Measurements from ENCODE around the gene LRRIQ1.
"Not testable (repeated sequence)": the region's sequence is repeated elsewhere in the genome, so short reads cannot be mapped to it uniquely, and the experiment has no call there.

Gene LRRIQ1, protein sequence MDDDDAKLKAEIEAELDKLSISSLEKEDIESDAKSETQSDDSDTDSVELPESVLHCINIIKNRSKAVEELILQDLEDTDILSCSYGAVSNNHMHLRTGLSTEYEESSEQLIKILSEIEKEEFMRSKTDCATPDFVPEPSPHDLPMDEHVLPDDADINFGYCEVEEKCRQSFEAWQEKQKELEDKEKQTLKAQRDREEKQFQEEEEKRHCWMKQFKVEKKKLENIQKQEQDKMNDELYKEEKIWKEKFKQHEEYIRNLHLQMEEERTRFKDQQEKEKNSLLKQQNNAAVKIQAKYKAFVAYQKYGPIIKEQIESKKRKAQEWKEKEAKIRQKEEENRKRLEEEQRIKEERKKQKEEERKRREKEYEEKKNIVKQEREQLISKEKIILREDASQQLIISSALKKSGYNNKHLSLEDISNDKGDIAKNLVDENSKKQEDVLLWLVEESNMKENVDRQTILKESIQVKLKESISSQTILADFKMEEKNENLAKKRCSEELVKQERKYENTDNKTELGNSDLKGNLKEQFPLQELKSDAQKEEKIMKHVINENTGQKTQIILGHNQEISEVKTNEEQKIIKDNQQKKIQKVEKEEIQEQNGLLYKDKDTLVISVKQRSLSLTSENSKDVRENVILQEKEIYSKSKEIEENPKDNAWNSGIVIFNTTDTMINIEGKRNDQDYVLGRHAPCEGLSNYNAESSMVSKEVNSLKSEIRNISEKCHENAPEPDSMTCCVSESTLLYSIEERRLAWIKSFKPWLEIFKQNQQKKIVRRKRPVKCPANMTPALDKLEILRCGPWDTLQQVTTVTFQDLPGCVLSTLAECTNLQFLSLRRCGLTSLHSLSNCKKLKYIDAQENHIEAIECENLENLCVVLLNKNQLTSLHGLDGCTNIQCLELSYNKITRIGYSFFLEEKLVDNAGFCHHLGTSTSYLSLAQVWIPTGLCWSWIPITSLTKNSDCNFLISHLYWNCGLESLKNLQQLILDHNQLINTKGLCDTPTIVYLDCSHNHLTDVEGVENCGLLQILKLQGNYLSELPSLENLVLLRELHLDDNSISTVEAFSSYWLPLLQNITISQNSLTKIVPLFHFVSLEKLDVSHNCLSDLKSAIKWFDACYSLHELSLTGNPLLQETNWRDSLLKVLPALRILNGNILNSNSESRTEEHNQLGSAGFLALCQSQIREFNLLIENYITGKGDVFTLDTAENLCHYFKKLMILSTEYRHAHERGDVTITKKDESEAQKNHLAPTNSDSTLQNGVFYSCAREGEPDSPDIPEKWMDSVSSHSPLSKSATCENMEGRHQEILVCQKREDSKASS (N-terminal part only)

DNA sequence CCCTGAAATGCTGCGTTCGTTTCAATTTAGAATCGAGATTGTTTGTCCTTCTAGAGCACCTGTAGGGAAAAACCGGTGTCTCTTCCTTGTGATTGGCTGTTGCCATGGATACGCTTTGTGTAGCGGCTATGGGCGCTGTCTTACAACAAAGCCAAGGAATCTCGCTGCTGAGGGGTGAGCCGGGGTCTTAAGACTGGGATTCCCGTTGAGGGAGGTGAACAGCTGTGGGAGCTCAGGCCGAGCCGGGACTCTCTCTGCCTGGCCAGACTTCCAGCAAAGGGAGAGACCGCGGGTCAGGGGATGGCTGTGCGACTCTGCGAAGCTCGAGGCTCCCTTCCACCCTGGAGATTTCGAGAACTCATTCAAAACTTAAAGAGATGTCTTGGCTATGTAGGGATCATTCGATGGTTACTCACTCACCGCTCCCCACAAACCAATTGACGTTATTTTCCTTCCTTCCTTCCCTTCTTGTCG lies at the start of gene LRRIQ1, which contains the start of gene TSPAN19:
TSS of gene LRRIQ1 (plus strand) at position 118 of the 474 bp plus-strand sequence. CDS start 1,826 bp downstream, outside the sequence.
TSS of gene TSPAN19 (minus strand) at position 44 of the 474 bp plus-strand sequence. CDS start 6,331 bp downstream, outside the sequence.
- peak; percentile 69 for DNase-seq (ENCODE audit: low spot score)

DNA sequence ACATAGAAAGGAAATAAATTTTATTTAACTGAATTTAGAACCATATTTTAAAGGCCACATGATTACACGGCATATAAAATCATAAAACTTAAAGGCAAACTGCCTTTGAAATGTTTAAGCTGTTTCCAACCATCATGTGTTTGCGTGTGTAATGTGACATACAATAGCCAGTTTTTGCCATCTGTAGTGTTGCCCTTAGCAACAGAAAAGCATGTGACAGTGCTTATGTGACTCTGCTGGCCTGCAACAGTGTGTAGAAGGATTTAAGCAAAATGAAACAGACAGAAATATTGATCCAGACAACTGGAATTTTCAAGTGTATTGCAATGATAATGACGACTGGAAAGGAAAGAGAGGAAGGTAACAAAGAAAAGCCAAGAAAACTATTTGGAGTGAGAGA lies 49.6 kb upstream of the LRRIQ1 start:
- no peak for DNase-seq (ENCODE audit: low spot score)

DNA sequence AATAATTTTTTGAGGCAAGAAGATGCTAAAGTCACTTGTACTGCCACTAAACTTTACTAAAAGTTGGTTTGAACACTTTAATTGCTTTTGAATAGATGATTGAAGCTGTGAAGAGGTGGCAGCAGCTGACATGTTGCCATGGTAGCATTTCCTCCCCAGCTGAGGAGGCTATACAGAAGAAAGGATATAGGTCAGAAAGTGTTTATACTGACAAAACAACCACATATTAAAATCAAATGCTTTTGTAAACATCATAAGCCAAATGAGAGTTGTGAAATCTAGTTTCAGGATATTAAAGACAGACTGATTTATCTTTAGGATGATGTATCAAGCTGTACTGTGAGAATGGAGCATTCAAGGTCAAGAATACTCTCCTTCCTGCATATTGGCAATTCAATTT lies 41.7 kb upstream of the LRRIQ1 start:
- DNase-seq (ENCODE audit: low spot score): no peak

- DNase-seq (ENCODE audit: low spot score): no peak
Measured at GRCh38 chr12:84995641-84996040, 40.5 kb upstream of the LRRIQ1 start.

DNA sequence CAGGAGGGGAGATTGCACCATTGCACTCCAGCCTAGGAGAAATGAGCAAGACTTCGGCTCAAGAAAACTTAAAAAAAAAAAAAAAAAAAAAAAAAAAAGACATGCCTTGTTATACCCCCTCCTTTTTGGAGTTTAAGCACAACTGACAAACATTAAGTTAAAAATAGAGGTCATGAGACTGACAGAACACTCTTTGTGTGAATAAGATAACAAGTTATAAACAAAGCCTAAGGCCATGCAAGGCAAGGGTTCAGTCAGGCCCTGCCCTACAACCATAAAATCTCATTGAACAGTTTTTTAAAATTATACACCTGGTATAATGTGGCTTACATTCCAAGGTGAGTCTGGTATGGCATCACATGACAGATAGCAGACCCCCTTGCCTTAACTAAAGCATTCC lies 39.4 kb upstream of the LRRIQ1 start:
- no peak for DNase-seq (ENCODE audit: low spot score)

DNA sequence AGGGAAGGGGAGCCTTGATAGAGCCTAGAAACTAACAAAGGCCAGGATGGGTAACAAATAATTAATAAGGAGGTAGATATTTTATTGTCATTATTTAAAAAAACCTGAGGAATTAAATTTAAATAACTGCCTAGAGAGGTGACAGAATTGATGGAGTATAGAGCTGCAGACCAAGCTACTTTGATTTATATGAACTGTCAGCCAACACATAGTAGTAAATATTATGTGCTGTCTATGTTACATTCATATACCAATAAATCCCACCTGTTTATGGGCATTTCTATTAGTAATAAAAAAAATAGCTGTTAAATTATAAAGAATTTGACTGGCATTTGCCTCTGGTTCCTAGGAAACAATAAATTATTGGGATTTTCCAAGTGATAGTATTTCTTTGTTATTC lies 37.8 kb upstream of the LRRIQ1 start:
- DNase-seq (ENCODE audit: low spot score): no peak

- DNase-seq (ENCODE audit: low spot score): no peak
Measured at GRCh38 chr12:85000729-85001128, 35.4 kb upstream of the LRRIQ1 start.

GRCh38 chr12:85002778-85003296 lies 33.3 kb upstream of the LRRIQ1 start:
- DNase-seq (ENCODE audit: low spot score): no peak

- DNase-seq (ENCODE audit: low spot score): no peak
Measured at GRCh38 chr12:85004204-85004603, 31.9 kb upstream of the LRRIQ1 start.

DNA sequence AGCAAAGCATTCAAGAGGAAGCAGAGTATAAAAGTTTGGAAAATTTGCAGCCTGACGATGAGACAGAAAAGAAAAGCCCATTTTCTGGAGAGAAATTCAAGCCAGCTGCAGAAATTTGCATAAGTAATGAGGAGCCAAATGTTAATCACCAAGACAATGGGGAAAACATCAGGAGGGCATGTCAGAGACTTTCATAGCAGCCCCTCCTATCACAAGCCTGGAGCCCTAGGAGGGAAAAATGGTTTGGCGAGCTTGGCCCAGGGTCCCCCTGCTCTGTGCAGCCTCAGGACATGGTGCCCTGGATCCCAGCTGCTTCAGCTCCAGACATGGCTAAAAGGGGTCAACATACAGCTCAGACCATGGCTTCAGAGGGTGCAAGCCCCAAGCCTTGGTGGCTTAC lies 31.1 kb upstream of the LRRIQ1 start:
- not testable (repeated sequence) for DNase-seq (ENCODE audit: low spot score)

- no peak for DNase-seq (ENCODE audit: low spot score)
Measured at GRCh38 chr12:85005615-85006014, 30.5 kb upstream of the LRRIQ1 start.

DNA sequence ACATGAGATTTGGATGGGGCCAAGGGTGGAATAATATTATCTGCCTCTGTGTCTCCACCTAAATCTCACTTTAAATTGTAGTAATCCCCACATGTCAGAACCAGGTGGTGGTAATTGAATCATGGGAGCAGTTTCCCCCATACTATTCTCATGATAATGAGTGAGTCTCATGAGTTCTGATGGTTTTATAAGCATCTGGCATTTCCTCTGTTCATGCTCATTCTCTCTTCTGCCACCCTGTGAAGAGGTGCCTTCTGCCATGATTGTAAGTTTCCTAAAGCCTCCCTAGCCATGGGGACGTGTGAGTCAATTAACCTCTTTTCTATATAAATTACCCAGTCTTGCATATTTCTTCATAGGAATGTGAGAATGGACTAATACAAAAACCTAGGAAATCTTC lies 29.9 kb upstream of the LRRIQ1 start:
- no peak for DNase-seq (ENCODE audit: low spot score)

- DNase-seq (ENCODE audit: low spot score): no peak
Measured at GRCh38 chr12:85007836-85008235, 28.3 kb upstream of the LRRIQ1 start.

DNA sequence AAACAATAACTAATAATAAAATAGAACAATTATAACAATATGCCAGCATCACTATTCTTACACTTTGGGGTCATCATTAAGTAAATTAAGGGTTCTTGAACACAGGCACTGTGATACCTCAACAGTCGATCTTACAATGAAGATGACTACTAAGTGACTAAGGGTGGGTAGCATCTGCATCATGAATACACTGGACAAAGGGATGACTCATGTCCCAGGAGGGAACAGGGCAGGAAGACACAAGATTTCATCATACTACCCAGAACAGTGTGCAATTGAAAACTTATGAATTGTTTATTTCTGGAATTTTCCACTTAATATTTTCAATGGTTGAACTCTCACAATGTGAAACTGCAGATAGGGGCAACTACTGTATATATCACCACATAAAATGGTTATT lies 19.7 kb upstream of the LRRIQ1 start:
- peak; percentile 93 for DNase-seq (ENCODE audit: low spot score)

DNA sequence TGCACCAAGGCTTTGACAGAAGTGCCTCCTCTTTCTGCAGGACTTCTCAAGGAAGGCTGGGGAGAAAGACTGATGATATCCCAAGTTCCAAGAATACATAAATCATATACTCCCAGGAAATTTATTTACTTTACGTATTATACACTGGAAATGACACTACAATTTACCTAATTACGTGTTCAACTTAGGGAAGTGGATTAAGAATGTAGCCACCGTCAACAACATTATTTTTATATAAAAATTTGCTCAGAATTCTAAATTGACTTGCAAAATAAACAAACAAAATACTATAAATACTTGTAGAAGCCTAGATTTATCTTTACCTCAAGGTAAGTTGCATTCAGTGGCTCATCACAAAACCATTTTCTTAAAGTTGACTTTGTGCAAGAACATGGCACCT lies 19.0 kb upstream of the LRRIQ1 start:
- DNase-seq (ENCODE audit: low spot score): no peak

GRCh38 chr12:85017618-85018017 lies 18.5 kb upstream of the LRRIQ1 start:
- no peak for DNase-seq (ENCODE audit: low spot score)

GRCh38 chr12:85018098-85018497 lies 18.1 kb upstream of the LRRIQ1 start:
- DNase-seq (ENCODE audit: low spot score): no peak

DNA sequence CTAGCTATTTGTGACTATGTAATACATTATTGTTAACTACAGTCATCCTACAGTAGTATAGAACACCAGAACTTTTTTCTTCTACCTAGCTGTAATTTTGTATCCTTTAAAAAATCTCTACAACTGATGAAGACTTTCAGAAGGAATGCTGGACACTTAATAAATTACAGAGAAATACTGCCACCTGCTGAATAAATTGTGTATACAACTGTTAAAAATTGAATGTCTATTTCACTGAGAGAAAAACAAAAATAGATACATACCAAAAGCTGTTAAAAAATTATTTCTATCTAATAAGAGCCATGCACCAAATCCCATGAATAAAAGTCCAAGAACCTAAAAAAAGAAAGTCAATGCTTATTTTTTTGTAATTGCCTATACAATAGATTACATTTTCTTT lies 6.7 kb upstream of the LRRIQ1 start:
- peak; percentile 37 for DNase-seq (ENCODE audit: low spot score)

- DNase-seq (ENCODE audit: low spot score): no peak
Measured at GRCh38 chr12:85036733-85037132, 582 bp downstream of the LRRIQ1 start.

DNA sequence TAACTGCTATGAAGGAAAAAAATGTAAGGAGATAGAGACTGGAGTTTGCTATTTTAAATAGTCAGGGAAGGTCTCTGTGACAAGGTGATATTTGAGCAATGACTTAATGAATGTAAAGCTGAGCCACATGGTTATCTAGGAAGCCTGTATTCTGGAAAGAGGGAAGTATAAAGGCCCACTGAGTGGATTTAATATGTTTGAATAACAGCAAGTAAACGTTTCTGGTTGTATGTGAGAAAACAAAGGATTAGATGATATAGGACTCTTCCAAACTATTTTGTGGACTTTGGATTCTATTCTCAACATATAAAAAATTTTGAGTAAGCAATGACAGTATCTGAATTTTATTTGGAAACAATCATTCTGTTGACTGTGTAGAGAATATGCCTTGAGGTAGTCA lies 5.2 kb downstream of the LRRIQ1 start:
- DNase-seq (ENCODE audit: low spot score): no peak

GRCh38 chr12:85043829-85044228 lies 7.7 kb downstream of the LRRIQ1 start:
- DNase-seq (ENCODE audit: low spot score): no peak
